NCI-H1105 (cell line): ENCODE measurements around the gene TNNI2.
"Not testable (repeated sequence)": the region's sequence is repeated elsewhere in the genome, so short reads cannot be mapped to it uniquely, and the experiment has no call there.

ENCODE experiments used
- DNase-seq: peaks from one replicate; lab custom pipeline; 2025; lab: John Stamatoyannopoulos, UW

TNNI2 gene

GRCh38 chr11:1862588-1863351 is 24.0 kb downstream of the TNNI2 start:
- no peak for DNase-seq

GRCh38 chr11:1863352-1864216 is 24.8 kb downstream of the TNNI2 start:
- no peak for DNase-seq

GRCh38 chr11:1864231-1864630 is 25.4 kb downstream of the TNNI2 start:
- DNase-seq, result no peak

- no peak for DNase-seq
Observed at GRCh38 chr11:1864831-1865665, 26.3 kb downstream of the TNNI2 start.

GRCh38 chr11:1866226-1866625 is 27.4 kb downstream of the TNNI2 start:
- DNase-seq, result no peak

- no peak for DNase-seq
Observed at GRCh38 chr11:1866776-1867175, 28.0 kb downstream of the TNNI2 start.

- DNase-seq, result no peak
Observed at GRCh38 chr11:1867381-1867780, 28.6 kb downstream of the TNNI2 start.

- no peak for DNase-seq
Observed at GRCh38 chr11:1868056-1868635, 29.4 kb downstream of the TNNI2 start.

GRCh38 chr11:1868636-1869291 is 30.0 kb downstream of the TNNI2 start:
- no peak for DNase-seq

GRCh38 chr11:1869427-1870325 is 30.9 kb downstream of the TNNI2 start:
- no peak for DNase-seq

GRCh38 chr11:1870326-1870696 is 31.5 kb downstream of the TNNI2 start:
- no peak for DNase-seq

GRCh38 chr11:1870721-1871466 is 32.1 kb downstream of the TNNI2 start:
- no peak for DNase-seq

GRCh38 chr11:1871531-1871930 is 32.8 kb downstream of the TNNI2 start:
- DNase-seq, result no peak

GRCh38 chr11:1872267-1872985 is 33.6 kb downstream of the TNNI2 start:
- DNase-seq, result no peak

GRCh38 chr11:1873048-1873812 is 34.4 kb downstream of the TNNI2 start:
- no peak for DNase-seq

- not testable (repeated sequence) for DNase-seq
Observed at GRCh38 chr11:1873813-1874150, 35.0 kb downstream of the TNNI2 start.

GRCh38 chr11:1874441-1875092 is 35.8 kb downstream of the TNNI2 start:
- DNase-seq, result not testable (repeated sequence)
